Right lobe of liver (tissue), 6 donors: ENCODE data around the gene LITAF. TPM values are rescaled to one million over a fixed set of nuclear protein-coding genes. Genes with fewer than 3 reads are reported as not detected.
A peak's percentile ranks its signal among the peaks of the same experiment; 100 is the strongest.
"Not testable (repeated sequence)": the region's sequence is repeated elsewhere in the genome, so short reads cannot be mapped to it uniquely, and the experiment has no call there.

Experiments
- ATAC-seq, 4 donors: fragments of 200-7000 bp; cut with Tn5 transposase; one replicate each; pipeline ENCODE4 v1.9.1; 2020; ENCODE audit warnings: mild to moderate bottlenecking in 4 of 4, moderate library complexity in 4 of 4
- DNase-seq, 3 donors: peaks; one replicate each; pipeline ENCODE4 v3.0.0-alpha.2; 2020
- H3K27ac ChIP-seq, 3 donors: fragments of 200-600 bp; one replicate each; pipeline ENCODE4 v1.8.0; 2022
- H3K27me3 ChIP-seq, 2 donors: fragments of 200-600 bp; one replicate each; pipeline ENCODE4 v1.8.0; 2022
- H3K36me3 ChIP-seq, 4 donors: fragments of 200-600 bp; sonication (generic) in 1 of 4; one replicate each; pipeline versions ENCODE4 v1.5.1 to v1.8.0; 2017 to 2022; ENCODE audit warnings: control low read depth in 1 of 4
- H3K4me1 ChIP-seq, 4 donors: fragments of 200-600 bp; sonication (generic) in 1 of 4; one replicate each; pipeline versions ENCODE4 v1.5.1 to v1.8.0; 2017 to 2022; ENCODE audit warnings: control low read depth in 1 of 4
- H3K4me3 ChIP-seq, 3 donors: fragments of 200-600 bp; one replicate each; pipeline ENCODE4 v1.8.0; 2022
- H3K9me3 ChIP-seq, 4 donors: fragments of 200-600 bp; sonication (generic) in 1 of 4; one replicate each; pipeline versions ENCODE4 v1.5.1 to v1.8.0; 2017 to 2022; ENCODE audit warnings: control low read depth in 1 of 4
- POLR2A ChIP-seq: fragments of 450-650 bp; IDR thresholded peaks from one replicate; pipeline ENCODE4 v1.6.1; 2017; ENCODE audit warnings: antibody characterized with exemption, mild to moderate bottlenecking
- WGBS: methylation state at CpG from one replicate; pipeline ENCODE4 v1.1.6; 2018; ENCODE audit warnings: low coverage, low lambda C conversion rate; ENCODE audit not compliant: insufficient coverage; ENCODE audit errors: missing lambda C conversion rate; 5-methylcytosine and 5-hydroxymethylcytosine counted together
- intact Hi-C, 2 donors: fragments of 100-400 bp; cut with DNase I; formaldehyde crosslinking; loops; one replicate each; pipeline versions ENCODE4 v1.11.2 to v1.14.1; 2022
- total RNA-seq, 6 experiments: library from RNA; depleted of rRNA in 2 of 6; stranded (reverse); fragments of >200 nt in 2 of 6; fragmentation: NEBNext Ultra II Directional in 3 of 6; extraction: Animal tissue kit (Norgen Biotek cat#: 25700) in 3 of 6; gene quantifications; one replicate each; pipeline versions ENCODE4 v1.1.0 to v1.2.4, GENCODE V29; 2016 to 2023
- TF ChIP-seq, protein P1 (sequence below), 4 donors: fragments of 200-600 bp in 3 of 4; fragments of 450-650 bp in 1 of 4; IDR thresholded peaks; one replicate each; pipeline versions ENCODE4 v1.5.1 to v1.8.0; 2016 to 2022; ENCODE audit warnings: antibody characterized with exemption in 4 of 4, mild to moderate bottlenecking in 2 of 4
- donor health status: DM: no; HTN: yes; CAD: no.
- donor health status: DM: no; HTN: no; CAD: no.
- donor health status: DM: no; HTN: no; CAD: no.
- donor health status: DM: no; HTN: yes; CAD: no.
- donor health status: DM: no; HTN: yes; CAD: no.

Gene LITAF
- total RNA-seq, 6 experiments from 2014 or later = 43.7 to 148 (median 59.1) TPM

DNA sequence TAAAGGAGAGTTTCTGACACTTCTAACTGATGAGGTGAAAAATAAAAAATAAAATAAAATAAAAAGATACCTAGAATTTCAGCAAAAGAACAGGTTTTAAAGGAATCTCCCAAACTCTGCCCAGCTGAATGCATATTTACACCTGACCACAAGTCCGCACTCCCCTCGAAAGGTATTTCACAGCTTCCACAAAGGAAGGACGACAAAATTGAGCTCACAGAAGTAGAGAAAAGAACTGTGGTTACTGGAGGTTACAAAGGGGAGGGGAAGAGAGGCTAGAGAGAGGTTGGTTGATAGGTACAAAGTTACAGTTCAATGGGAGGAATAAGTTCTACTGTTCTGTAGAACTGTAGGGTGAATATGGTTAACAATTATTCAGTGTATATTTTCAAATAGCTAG is 5.0 kb downstream of the LITAF start:
- no peak for TF ChIP-seq POLR2A
- TF ChIP-seq, protein P1, sequence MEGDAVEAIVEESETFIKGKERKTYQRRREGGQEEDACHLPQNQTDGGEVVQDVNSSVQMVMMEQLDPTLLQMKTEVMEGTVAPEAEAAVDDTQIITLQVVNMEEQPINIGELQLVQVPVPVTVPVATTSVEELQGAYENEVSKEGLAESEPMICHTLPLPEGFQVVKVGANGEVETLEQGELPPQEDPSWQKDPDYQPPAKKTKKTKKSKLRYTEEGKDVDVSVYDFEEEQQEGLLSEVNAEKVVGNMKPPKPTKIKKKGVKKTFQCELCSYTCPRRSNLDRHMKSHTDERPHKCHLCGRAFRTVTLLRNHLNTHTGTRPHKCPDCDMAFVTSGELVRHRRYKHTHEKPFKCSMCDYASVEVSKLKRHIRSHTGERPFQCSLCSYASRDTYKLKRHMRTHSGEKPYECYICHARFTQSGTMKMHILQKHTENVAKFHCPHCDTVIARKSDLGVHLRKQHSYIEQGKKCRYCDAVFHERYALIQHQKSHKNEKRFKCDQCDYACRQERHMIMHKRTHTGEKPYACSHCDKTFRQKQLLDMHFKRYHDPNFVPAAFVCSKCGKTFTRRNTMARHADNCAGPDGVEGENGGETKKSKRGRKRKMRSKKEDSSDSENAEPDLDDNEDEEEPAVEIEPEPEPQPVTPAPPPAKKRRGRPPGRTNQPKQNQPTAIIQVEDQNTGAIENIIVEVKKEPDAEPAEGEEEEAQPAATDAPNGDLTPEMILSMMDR (IDR thresholded peaks at IDR 0.05) = no peak
- H3K4me1 ChIP-seq = peaks cover 0 to 27% (median 10%) of the 10 kb centered on the region in 4 donors
- no peaks in the 10 kb centered on the region for H3K36me3 ChIP-seq
- ATAC-seq (no peak), DNase-seq (no peak)
- no peaks in the 10 kb centered on the region for H3K27me3 ChIP-seq
- 45% methylated on average over 2 of the region's 3 CpGs for WGBS
- H3K27ac ChIP-seq = no peak overlapping the region
- no peak overlapping the region for H3K4me3 ChIP-seq
- H3K9me3 ChIP-seq = no peaks in the 10 kb centered on the region
- intact Hi-C loops = no loop called here

- Histone ChIP-seq H3K9me3 (no peaks in the 10 kb centered on the region), H3K36me3 (no peaks in the 10 kb centered on the region), H3K27me3 (no peaks in the 10 kb centered on the region), H3K4me3 (no peak overlapping the region), H3K4me1 (peaks cover 0 to 27% (median 10%) of the 10 kb centered on the region in 4 donors), H3K27ac (no peak overlapping the region)
- TF ChIP-seq POLR2A = no peak
- TF ChIP-seq, protein P1 (IDR thresholded peaks at IDR 0.05) = no peak
- intact Hi-C loops = no loop called here
- DNase-seq (peak in 1 of 3 donors; percentile 46), ATAC-seq (no peak)
- WGBS = 87% methylated on average over 7 of the region's 12 CpGs
Observed at GRCh38 chr16:11580451-11581086, 6.2 kb downstream of the LITAF start.

GRCh38 chr16:11577290-11577660 is 9.4 kb downstream of the LITAF start:
- H3K4me3 ChIP-seq, H3K27ac ChIP-seq, H3K9me3 ChIP-seq, ATAC-seq, H3K36me3 ChIP-seq, intact Hi-C loops, H3K27me3 ChIP-seq, H3K4me1 ChIP-seq: not testable (repeated sequence)
- DNase-seq = peak in 1 of 3 donors; percentile 7
- WGBS = 56% methylated on average over 3 of the region's 8 CpGs

DNA sequence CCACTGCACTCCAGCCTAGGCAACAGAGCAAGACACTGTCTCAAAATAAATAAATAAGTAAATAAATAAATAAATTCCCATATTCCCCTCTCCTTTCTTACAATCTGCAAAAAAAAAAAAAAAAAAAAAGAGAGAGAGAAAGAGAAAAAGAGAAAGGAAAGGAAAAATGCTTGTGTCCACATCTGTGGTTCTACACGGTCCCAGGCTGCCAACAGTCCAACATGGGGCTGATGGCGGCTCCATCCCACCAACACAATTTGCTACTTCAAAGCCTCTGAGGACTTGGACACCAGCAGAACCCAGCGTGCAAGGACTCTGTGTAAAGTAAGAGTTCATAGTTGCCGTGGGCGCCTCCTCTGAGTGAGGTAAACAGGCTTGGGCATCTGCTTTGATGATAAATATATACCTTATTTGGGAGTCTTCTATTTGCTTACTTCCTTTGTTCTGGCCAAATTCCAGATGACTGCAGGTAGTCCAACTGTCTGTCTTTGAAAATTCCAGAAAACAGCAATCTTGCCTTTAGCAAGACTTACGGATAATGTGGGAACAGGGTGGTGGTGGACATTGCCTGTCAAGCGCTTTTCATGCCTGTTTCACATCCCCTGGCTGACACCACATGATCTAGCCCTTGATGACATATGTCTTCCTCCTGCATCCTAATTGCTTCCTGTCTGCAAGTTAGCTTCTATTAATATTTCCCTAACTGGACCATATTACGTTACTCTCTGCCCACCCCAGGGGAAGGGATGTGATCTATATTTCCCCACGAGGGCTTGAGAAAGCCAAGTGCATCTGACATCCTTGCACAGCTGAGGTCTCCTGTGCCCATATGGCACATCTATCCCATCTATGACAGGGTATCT is 10.1 kb downstream of the LITAF start:
- ATAC-seq = peak; percentile 31 to 62 (median 50)
- no peak for DNase-seq
- Histone ChIP-seq H3K9me3 (no peaks in the 10 kb centered on the region), H3K4me1 (no peaks in the 10 kb centered on the region), H3K4me3 (no peak overlapping the region), H3K27ac (no peak overlapping the region), H3K36me3 (no peaks in the 10 kb centered on the region), H3K27me3 (no peaks in the 10 kb centered on the region)
- WGBS = 47% methylated on average over 9 of the region's 9 CpGs
- no peak for TF ChIP-seq POLR2A
- TF ChIP-seq, protein P1 (IDR thresholded peaks at IDR 0.05) = no peak
- intact Hi-C loops = no loop called here

DNA sequence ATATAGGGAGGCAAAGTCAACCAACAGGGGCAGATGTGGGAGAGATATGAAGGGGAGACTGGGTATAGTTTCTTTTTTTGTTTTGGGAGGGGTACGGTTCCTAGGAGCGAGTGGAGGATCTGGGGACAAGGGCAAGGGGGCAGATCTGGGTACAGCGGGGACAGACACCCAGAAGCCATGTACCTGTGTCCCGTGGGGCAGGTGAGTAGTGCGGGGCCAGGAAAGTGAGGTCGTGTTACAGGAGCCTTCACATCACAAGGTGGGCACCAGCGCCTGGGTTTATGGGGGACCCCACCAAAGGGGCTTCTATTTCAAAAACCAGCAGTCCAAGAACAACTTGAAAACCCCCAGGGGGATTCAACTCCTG is 11.5 kb downstream of the LITAF start:
- DNase-seq = no peak
- no peak for TF ChIP-seq POLR2A
- TF ChIP-seq, protein P1 (IDR thresholded peaks at IDR 0.05) = no peak
- no peaks in the 10 kb centered on the region for H3K36me3 ChIP-seq
- no peak overlapping the region for H3K4me3 ChIP-seq
- WGBS = 92% methylated on average over 4 of the region's 7 CpGs
- no peaks in the 10 kb centered on the region for H3K9me3 ChIP-seq
- no peaks in the 10 kb centered on the region for H3K27me3 ChIP-seq
- H3K4me1 ChIP-seq = no peaks in the 10 kb centered on the region
- peak in 2 of 4 donors; percentile 10 to 27 for ATAC-seq
- intact Hi-C loops = no loop called here
- no peak overlapping the region for H3K27ac ChIP-seq
